Breast epithelium (tissue), 3 donors: Measurements from ENCODE around the gene NECAP2.

Experiments
- POLR2A ChIP-seq: fragments of 450-650 bp; IDR thresholded peaks from one replicate; pipeline ENCODE4 v1.6.1; 2016; ENCODE audit warnings: antibody characterized with exemption, mild to moderate bottlenecking, moderate library complexity
- TF ChIP-seq, protein P1 (sequence below), 3 donors: fragments of 450-650 bp; IDR thresholded peaks; one replicate each; pipeline ENCODE4 v1.5.1; 2016 to 2017; ENCODE audit warnings: antibody characterized with exemption in 3 of 3, mild to moderate bottlenecking in 3 of 3, moderate library complexity in 3 of 3

DNA sequence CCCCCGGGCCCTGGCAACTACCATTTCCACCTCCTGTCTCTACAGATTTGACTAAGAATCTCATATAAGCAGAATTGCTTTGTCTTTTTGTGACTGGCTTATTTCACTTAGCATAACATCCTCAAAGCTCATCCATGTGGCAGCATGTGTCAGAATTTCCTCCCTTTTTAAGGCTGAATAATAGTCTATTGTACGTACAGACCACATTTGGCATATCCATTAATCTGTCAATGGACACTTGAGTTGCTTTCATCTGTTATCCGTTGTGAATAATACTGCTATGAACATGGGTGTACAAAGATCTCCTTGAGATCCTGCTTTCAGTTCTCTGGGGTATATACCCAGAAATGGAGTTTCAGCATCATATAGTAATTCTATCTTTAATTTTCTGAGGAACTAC, 27.3 kb upstream of the NECAP2 start:
- TF ChIP-seq POLR2A: no peak
- TF ChIP-seq, protein P1, sequence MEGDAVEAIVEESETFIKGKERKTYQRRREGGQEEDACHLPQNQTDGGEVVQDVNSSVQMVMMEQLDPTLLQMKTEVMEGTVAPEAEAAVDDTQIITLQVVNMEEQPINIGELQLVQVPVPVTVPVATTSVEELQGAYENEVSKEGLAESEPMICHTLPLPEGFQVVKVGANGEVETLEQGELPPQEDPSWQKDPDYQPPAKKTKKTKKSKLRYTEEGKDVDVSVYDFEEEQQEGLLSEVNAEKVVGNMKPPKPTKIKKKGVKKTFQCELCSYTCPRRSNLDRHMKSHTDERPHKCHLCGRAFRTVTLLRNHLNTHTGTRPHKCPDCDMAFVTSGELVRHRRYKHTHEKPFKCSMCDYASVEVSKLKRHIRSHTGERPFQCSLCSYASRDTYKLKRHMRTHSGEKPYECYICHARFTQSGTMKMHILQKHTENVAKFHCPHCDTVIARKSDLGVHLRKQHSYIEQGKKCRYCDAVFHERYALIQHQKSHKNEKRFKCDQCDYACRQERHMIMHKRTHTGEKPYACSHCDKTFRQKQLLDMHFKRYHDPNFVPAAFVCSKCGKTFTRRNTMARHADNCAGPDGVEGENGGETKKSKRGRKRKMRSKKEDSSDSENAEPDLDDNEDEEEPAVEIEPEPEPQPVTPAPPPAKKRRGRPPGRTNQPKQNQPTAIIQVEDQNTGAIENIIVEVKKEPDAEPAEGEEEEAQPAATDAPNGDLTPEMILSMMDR (IDR thresholded peaks at IDR 0.05): no peak
